CD14-positive monocyte (primary cell): ENCODE results near the gene ATP8B3. TPM values are rescaled to one million over a fixed set of nuclear protein-coding genes. Genes with fewer than 3 reads are reported as not detected.

ENCODE experiments used
- DNase-seq, 3 donors: peaks; one replicate each; pipeline ENCODE4 v3.0.0-alpha.2; 2011 to 2022
- H2AFZ ChIP-seq: 2 replicates; pipeline ENCODE4 v1.6.0; 2012; ENCODE audit warnings: mild to moderate bottlenecking, low read depth, low read length, inconsistent platforms; ENCODE audit not compliant: insufficient read depth, poor library complexity, severe bottlenecking
- H3K27ac ChIP-seq, 2 donors: 1 replicate in 1 of 2; 2 replicates in 1 of 2; pipeline ENCODE4 v1.5.1; 2012 to 2013; ENCODE audit warnings: low read length in 2 of 2, control low read depth in 1 of 2, inconsistent platforms in 1 of 2, low read depth in 1 of 2, mild to moderate bottlenecking in 1 of 2
- H3K27me3 ChIP-seq, 2 donors: one replicate each; pipeline versions ENCODE4 v1.6.0 to v1.6.1; 2011 to 2013; ENCODE audit warnings: low read length in 2 of 2; ENCODE audit not compliant: control insufficient read depth in 2 of 2, insufficient read depth in 2 of 2
- H3K36me3 ChIP-seq, 2 donors: replicated peaks in 1 of 2; 1 replicate in 1 of 2; 2 replicates in 1 of 2; pipeline versions ENCODE4 v1.5.1 to v1.6.1; 2012 to 2013; ENCODE audit warnings: low read length in 2 of 2, control low read depth in 1 of 2, inconsistent platforms in 1 of 2, mild to moderate bottlenecking in 1 of 2; ENCODE audit not compliant: insufficient read depth in 2 of 2, control insufficient read depth in 1 of 2
- H3K4me1 ChIP-seq, 2 donors: 1 replicate in 1 of 2; 2 replicates in 1 of 2; pipeline versions ENCODE4 v1.5.1 to v1.6.1; 2012 to 2013; ENCODE audit warnings: low read length in 2 of 2, control low read depth in 1 of 2, inconsistent platforms in 1 of 2, mild to moderate bottlenecking in 1 of 2, moderate library complexity in 1 of 2; ENCODE audit not compliant: insufficient read depth in 2 of 2, control insufficient read depth in 1 of 2
- H3K4me2 ChIP-seq: replicated peaks from 2 replicates; pipeline ENCODE3; 2012; ENCODE audit warnings: low read length, moderate library complexity, mild to moderate bottlenecking; ENCODE audit not compliant: poor library complexity, severe bottlenecking; ENCODE audit errors: extremely low read depth
- H3K4me3 ChIP-seq, 3 experiments: fragments of 200-600 bp in 1 of 3; sonication (generic) in 1 of 3; replicated peaks in 1 of 3; 1 replicate in 2 of 3; 2 replicates in 1 of 3; pipeline ENCODE4 v1.5.1; 2011 to 2013; ENCODE audit warnings: low read length in 3 of 3, mild to moderate bottlenecking in 3 of 3, control low read depth in 2 of 3, low read depth in 2 of 3, inconsistent platforms in 1 of 3, moderate library complexity in 1 of 3
- H3K79me2 ChIP-seq: 2 replicates; pipeline ENCODE4 v1.6.0; 2012; ENCODE audit warnings: mild to moderate bottlenecking, control low read depth, inconsistent platforms, low read length, moderate library complexity; ENCODE audit not compliant: insufficient read depth
- H3K9ac ChIP-seq: 2 replicates; pipeline ENCODE4 v1.6.0; 2017; ENCODE audit warnings: low read length, mild to moderate bottlenecking; ENCODE audit not compliant: insufficient read depth, poor library complexity, severe bottlenecking
- H3K9me3 ChIP-seq, 2 donors: replicated peaks in 1 of 2; 1 replicate in 1 of 2; 2 replicates in 1 of 2; pipeline versions ENCODE4 v1.5.1 to v1.6.1; 2012 to 2013; ENCODE audit warnings: low read length in 2 of 2, control low read depth in 1 of 2; ENCODE audit not compliant: control insufficient read depth in 1 of 2, insufficient read depth in 1 of 2
- H4K20me1 ChIP-seq: 2 replicates; pipeline ENCODE4 v1.6.0; 2012; ENCODE audit warnings: mild to moderate bottlenecking, low read length, control low read depth, moderate library complexity; ENCODE audit not compliant: insufficient read depth
- H3K27ac Mint-ChIP-seq, 7 donors: one replicate each; pipeline ENCODE4 v1.8.0; 2020; ENCODE audit warnings: mild to moderate bottlenecking in 7 of 7, mixed read lengths in 7 of 7, moderate library complexity in 6 of 7, inconsistent platforms in 2 of 7
- H3K27me3 Mint-ChIP-seq, 3 donors: one replicate each; pipeline ENCODE4 v1.8.0; 2021 to 2022; ENCODE audit warnings: low read depth in 3 of 3, mild to moderate bottlenecking in 3 of 3, mixed read lengths in 3 of 3, moderate library complexity in 3 of 3, inconsistent platforms in 1 of 3
- H3K36me3 Mint-ChIP-seq, 2 donors: one replicate each; pipeline ENCODE4 v1.8.0; 2020; ENCODE audit warnings: mixed read lengths in 2 of 2, inconsistent platforms in 1 of 2, mild to moderate bottlenecking in 1 of 2
- H3K4me1 Mint-ChIP-seq: one replicate; pipeline ENCODE4 v1.8.0; 2020; ENCODE audit warnings: mild to moderate bottlenecking, mixed read lengths
- H3K4me3 Mint-ChIP-seq, 2 donors: one replicate each; pipeline ENCODE4 v1.8.0; 2020; ENCODE audit warnings: mild to moderate bottlenecking in 2 of 2, mixed read lengths in 2 of 2, moderate library complexity in 1 of 2
- H3K9me3 Mint-ChIP-seq, 7 donors: one replicate each; pipeline ENCODE4 v1.8.0; 2020 to 2022; ENCODE audit warnings: mixed read lengths in 7 of 7, mild to moderate bottlenecking in 6 of 7, moderate library complexity in 6 of 7, inconsistent platforms in 2 of 7
- WGBS: methylation state at CpG from one replicate; pipeline ENCODE4 v1.1.5; 2013; ENCODE audit warnings: missing lambda C conversion rate; ENCODE audit not compliant: insufficient coverage; 5-methylcytosine and 5-hydroxymethylcytosine counted together
- intact Hi-C, 2 donors: fragments of 100-400 bp; cut with micrococcal nuclease; formaldehyde crosslinking; loops; one replicate each; pipeline versions ENCODE4 v1.15.0 to v1.15.1; 2023
- polyA plus RNA-seq, 3 donors: library from polyadenylated mRNA; depleted of rRNA in 1 of 3; unstranded in 2 of 3; stranded (reverse) in 1 of 3; fragments of 300-500 nt in 2 of 3; fragments of >200 nt in 1 of 3; fragmentation: Illumina TruSeq in 2 of 3; gene quantifications; 1 replicate in 2 of 3; 2 replicates in 1 of 3; pipeline ENCODE4 v1.2.3, GENCODE V29; 2012 to 2021
- TF ChIP-seq, protein P1 (sequence below): fragments of 200-600 bp; IDR thresholded peaks from one replicate; pipeline ENCODE4 v1.8.0; 2022; ENCODE audit warnings: antibody characterized with exemption, mild to moderate bottlenecking

ATP8B3 gene
- polyA plus RNA-seq, 3 donors = 1.6 to 8.2 (median 1.8) TPM

DNA sequence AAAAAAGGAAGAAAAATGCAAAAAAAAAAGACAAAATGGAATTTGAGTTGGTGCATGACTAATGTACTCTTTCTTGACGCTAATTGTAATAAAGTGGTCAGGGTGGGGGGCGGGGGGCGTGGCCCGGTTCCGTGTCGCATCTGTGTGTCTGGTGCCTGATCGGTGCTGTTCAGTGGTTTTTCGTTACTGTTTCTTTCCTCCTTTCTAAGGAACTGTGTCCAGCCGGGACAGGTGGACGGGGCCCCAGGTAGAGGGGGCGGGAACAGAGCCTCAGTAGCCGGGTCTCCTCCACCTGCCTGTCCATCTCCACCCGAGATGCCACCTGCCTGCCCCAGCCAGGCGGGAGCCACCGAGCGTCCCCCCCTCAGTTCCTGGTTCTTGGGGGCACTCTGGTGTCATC lies 32.5 kb downstream of the ATP8B3 start:
- intact Hi-C loops = no loop called here
- Mint-ChIP-seq H3K4me1 (no peaks in the 10 kb centered on the region), H3K27me3 (peaks cover 74 to 94% (median 75%) of the 10 kb centered on the region in 3 donors), H3K4me3 (peak overlapping the region in 1 of 2 donors; percentile 77), H3K36me3 (peaks cover 2 to 5% of the 10 kb centered on the region in 2 donors), H3K9me3 (peaks cover 8 to 47% (median 31%) of the 10 kb centered on the region in 7 donors), H3K27ac (no peak overlapping the region)
- Histone ChIP-seq H2AFZ (no peak overlapping the region), H3K9me3 (peaks cover 21% of the 10 kb centered on the region in 2 donors), H3K27ac (no peak overlapping the region), H3K9ac (no peak overlapping the region), H3K4me1 (no peaks in the 10 kb centered on the region), H3K79me2 (no peaks in the 10 kb centered on the region), H3K36me3 (no peaks in the 10 kb centered on the region), H4K20me1 (no peaks in the 10 kb centered on the region), H3K4me3 (no peak overlapping the region), H3K4me2 (no peak overlapping the region), H3K27me3 (peaks cover 31 to 83% of the 10 kb centered on the region in 2 donors)
- TF ChIP-seq, protein P1, sequence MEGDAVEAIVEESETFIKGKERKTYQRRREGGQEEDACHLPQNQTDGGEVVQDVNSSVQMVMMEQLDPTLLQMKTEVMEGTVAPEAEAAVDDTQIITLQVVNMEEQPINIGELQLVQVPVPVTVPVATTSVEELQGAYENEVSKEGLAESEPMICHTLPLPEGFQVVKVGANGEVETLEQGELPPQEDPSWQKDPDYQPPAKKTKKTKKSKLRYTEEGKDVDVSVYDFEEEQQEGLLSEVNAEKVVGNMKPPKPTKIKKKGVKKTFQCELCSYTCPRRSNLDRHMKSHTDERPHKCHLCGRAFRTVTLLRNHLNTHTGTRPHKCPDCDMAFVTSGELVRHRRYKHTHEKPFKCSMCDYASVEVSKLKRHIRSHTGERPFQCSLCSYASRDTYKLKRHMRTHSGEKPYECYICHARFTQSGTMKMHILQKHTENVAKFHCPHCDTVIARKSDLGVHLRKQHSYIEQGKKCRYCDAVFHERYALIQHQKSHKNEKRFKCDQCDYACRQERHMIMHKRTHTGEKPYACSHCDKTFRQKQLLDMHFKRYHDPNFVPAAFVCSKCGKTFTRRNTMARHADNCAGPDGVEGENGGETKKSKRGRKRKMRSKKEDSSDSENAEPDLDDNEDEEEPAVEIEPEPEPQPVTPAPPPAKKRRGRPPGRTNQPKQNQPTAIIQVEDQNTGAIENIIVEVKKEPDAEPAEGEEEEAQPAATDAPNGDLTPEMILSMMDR = no peak
- DNase-seq = no peak
- WGBS = 30% methylated on average over 16 of the region's 16 CpGs

DNA sequence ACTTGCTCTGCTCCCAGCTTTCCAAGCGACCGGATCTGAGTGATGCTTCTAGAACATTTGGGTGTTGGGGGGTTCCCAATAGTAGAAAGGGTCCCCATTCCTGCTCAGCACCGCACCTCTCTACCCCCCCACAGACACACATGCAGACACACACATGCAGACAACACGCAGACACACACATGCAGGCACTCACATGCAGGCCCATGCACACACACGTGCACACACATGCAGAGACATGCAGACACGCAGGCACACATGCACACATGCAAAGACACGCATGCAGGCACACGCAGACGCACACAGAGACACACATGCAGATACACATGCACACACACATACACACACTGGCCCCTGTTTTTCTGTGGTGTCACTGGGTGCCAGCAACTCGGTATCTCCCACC lies 34.9 kb downstream of the ATP8B3 start:
- H3K9ac ChIP-seq = no peak overlapping the region
- Mint-ChIP-seq H3K4me3 (peak overlapping the region in 1 of 2 donors; percentile 88), H3K36me3 (peaks cover 2 to 5% of the 10 kb centered on the region in 2 donors), H3K4me1 (no peaks in the 10 kb centered on the region), H3K27ac (no peak overlapping the region), H3K9me3 (peaks cover 7 to 55% (median 36%) of the 10 kb centered on the region in 7 donors), H3K27me3 (peaks cover 83 to 97% (median 89%) of the 10 kb centered on the region in 3 donors)
- no peaks in the 10 kb centered on the region for H3K36me3 ChIP-seq
- H3K27me3 ChIP-seq = peaks cover 33 to 87% of the 10 kb centered on the region in 2 donors
- no peaks in the 10 kb centered on the region for H3K79me2 ChIP-seq
- intact Hi-C loops = no loop called here
- H3K4me1 ChIP-seq = no peaks in the 10 kb centered on the region
- H3K4me2 ChIP-seq = no peak overlapping the region
- no peaks in the 10 kb centered on the region for H4K20me1 ChIP-seq
- TF ChIP-seq, protein P1 = no peak
- peaks cover 20 to 25% of the 10 kb centered on the region in 2 donors for H3K9me3 ChIP-seq
- no peak overlapping the region for H3K27ac ChIP-seq
- no peak for DNase-seq
- H3K4me3 ChIP-seq = no peak overlapping the region
- WGBS = 56% methylated on average over 5 of the region's 10 CpGs
- H2AFZ ChIP-seq = no peak overlapping the region
